Measurements from ENCODE around the gene FICD.

DNA sequence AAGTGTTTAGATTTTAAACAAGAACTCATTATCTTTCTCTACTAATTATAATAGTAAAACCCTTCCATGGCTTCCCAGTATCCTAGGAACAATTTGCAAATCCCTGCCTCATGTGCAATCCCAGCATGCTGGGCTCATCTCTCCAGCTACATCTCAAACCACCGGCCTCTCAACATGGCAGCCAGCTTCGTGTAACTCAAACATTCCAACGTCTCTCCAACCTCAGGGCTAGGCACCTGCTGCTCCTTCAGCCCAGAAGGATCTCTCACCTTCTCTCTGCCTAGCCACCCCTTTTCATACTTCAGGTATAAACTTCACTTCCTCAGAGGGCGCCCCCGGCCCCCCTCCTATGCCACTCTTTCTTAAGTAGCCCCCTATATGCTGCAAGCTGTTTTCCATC lies 38.7 kb downstream of the FICD start:
- TF ChIP-seq POLR2A (IDR thresholded peaks at IDR 0.05): no peak
- TF ChIP-seq, protein P1, sequence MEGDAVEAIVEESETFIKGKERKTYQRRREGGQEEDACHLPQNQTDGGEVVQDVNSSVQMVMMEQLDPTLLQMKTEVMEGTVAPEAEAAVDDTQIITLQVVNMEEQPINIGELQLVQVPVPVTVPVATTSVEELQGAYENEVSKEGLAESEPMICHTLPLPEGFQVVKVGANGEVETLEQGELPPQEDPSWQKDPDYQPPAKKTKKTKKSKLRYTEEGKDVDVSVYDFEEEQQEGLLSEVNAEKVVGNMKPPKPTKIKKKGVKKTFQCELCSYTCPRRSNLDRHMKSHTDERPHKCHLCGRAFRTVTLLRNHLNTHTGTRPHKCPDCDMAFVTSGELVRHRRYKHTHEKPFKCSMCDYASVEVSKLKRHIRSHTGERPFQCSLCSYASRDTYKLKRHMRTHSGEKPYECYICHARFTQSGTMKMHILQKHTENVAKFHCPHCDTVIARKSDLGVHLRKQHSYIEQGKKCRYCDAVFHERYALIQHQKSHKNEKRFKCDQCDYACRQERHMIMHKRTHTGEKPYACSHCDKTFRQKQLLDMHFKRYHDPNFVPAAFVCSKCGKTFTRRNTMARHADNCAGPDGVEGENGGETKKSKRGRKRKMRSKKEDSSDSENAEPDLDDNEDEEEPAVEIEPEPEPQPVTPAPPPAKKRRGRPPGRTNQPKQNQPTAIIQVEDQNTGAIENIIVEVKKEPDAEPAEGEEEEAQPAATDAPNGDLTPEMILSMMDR (IDR thresholded peaks at IDR 0.05): no peak
